DMS79 (cell line): Measurements from ENCODE around the gene FUBP1.
"Not testable (repeated sequence)": the region's sequence is repeated elsewhere in the genome, so short reads cannot be mapped to it uniquely, and the experiment has no call there.

ENCODE experiments used
- DNase-seq: peaks from one replicate; lab custom pipeline; 2025; lab: John Stamatoyannopoulos, UW

Gene FUBP1

DNA sequence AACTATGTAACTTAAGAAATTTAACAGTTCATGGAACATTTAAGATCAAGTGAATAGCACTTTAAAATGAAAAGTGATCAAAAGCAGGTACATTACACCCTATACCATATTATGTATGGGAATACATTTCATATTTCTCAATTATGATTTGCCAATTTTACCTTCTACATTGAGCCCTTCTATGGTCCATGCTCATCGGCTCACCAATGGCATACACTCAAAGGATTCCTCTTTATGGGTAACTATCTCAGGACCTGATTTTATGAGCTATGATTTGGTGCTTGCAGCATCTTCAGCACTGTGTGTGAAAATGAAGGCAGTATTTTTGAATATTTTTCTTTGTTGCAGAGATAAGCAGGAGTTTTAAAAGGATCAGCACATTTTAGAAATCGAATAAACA, 33.5 kb downstream of the FUBP1 start:
- DNase-seq, result no peak

DNA sequence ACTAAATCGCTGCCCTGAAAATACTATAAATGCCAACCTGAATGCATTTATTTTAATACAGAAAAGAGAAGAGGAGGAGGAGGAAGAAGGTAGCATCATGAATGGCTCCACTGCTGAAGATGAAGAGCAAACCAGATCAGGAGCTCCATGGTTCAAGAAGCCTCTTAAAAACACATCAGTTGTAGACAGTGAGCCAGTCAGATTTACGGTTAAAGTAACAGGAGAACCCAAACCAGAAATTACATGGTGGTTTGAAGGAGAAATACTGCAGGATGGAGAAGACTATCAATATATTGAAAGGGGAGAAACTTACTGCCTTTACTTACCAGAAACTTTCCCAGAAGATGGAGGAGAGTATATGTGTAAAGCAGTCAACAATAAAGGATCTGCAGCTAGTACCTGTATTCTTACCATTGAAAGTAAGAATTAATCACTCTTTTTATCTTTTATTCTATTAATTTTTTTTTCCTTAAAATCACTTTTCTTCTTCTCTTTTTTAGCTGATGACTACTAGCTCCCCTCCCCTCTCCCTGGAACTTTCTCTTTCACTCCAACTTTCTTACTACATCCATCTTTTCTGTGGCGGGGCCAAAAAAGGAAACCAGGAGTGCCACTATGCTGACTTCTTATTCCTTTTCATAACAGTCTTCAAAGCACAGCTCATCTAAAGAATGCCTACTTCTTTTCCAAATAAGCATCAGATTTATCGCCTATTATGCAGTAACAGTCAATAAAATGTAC, 36.3 kb downstream of the FUBP1 start:
- no peak for DNase-seq

DNA sequence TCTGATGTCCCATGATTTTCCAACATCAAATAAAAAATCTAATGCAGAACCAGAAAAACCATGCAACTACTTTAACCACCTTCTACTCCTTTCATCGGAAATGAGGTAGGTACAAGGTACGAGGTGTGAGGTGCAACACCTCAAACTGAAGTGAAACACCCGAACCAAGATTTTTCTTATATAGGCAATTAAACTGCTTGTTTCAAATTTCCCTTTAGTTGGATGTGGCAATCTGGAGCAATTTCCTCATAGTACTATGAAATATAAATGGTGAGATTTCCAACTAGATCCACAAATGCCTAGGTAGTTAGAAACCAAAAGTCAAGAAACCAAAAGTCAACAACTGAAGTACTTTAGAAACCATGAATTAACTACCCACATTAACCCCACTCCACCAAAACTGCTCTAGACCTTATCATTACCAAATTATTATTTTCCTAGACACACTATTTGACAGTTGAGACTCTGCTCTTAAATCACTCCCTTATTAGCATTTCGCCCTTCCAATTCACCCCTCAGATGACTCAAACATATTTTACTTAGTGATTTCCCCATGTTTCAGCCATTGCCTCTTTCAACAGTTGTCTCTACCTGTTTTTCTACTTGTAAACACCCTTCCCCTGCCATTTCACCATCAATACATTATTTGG, 37.8 kb downstream of the FUBP1 start:
- no peak for DNase-seq

DNA sequence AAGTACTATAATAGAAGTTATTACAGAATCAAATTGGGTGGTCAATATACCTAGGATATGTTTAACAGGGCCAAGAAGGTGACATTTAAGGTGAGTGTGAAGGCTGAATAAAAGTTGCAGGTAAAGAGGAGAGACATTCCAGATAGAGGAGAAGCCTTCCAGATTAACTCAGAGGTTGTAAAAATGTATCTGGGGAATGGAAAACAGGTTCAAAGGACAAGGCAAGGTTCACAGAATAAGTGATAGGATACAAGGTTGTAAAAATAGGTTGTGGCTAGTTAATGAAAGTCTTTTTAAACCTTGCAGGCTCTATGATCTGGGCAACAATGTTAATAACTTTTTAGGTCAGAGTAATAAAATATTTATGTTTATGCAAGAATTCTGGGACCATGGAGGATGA, 40.2 kb downstream of the FUBP1 start:
- DNase-seq, result no peak

DNA sequence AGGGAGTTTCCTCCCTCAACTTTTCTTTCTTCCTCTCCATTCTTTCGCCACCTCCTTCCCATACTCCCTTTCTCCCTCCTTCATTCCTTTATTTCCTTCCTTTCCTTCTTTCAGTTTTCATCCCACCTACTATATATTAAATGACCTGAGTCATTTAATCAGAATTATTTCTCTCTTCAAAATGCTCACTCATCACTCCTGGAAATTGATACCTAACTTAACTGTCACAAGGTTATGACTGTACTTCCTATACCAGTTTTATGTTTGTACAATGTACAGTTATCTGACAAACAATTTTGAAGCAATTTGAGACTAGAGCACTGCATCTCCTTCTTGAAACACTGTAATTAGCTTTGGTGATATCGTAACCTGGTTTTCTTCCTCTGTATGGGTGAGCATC, 49.1 kb downstream of the FUBP1 start:
- DNase-seq, result no peak

- no peak for DNase-seq
Measured at GRCh38 chr1:77927414-77927813, 51.5 kb downstream of the FUBP1 start.

DNA sequence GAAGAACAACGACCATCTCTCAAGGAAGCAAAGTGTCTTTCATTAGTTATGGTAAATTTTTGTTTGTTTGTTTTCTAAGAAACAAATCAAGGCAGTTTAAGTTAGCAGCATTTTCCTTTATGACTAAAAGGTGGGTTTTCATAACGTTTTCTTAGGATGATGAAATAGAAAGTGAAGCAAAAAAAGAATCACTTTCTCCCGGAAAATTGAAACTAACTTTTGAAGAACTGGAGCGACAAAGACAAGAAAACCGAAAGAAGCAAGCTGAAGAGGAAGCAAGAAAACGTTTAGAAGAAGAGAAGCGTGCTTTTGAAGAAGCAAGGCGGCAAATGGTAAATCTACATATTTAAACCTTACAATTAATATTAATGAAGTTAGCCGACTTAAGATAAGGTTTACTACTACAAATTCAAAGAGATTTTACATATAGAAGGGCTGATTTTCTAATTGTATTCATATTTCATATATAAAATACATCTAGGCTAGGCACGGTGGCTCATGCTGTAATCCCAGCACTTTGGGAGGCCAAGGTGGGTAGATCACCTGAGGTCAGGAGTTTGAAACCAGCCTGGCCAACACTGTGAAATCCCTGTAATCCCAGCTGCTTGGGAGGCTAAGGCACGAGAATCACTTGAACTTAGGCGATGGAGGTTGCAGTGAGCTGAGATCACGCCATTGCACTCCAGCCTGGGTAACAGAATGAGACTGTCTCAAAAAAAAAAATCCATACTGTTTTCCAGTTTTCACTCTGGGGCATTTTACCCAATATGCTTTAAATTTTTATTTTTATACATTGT, 52.1 kb downstream of the FUBP1 start:
- no peak for DNase-seq

- no peak for DNase-seq
Measured at GRCh38 chr1:77925956-77926355, 52.9 kb downstream of the FUBP1 start.

DNA sequence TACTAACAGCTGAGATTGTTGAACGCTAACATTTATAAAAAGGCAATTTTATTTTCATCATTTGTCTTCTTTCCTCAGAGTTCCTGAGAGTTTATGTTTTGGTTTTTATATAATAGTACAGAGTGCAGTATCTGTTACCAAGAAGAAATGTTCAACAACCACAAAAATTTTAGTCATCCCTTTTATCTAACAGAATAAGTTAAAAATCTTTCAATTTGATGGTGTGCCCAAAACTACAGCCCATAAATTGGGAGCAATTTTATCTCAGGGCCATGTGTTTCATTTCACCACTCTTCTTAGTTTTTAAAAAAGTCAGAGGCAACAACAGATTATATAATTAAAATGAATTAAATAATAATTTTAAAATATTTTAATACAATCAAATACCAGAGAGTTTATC, 53.4 kb downstream of the FUBP1 start:
- DNase-seq, result no peak

- DNase-seq, result not testable (repeated sequence)
Measured at GRCh38 chr1:77918918-77919317, 60.0 kb downstream of the FUBP1 start.

DNA sequence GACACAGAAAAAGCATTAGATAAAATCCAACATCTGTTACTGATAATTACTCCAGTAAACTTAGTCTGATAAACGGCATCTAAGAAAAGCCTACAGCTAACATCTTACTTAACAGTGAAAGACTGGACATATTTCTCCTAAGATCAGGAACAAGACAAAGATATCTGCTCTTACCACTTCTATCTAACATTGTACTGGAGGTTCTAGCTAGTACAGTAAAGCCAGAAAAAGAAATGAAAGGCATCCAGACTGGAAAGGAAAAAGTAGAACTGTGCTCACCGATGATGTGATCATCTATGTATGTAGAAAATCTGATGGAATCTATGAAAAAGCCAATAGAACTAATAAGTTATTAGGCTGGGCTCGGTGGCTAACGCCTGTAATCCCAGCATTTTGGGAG, 68.8 kb downstream of the FUBP1 start:
- DNase-seq, result no peak

GRCh38 chr1:77906624-77907023, 72.2 kb downstream of the FUBP1 start:
- no peak for DNase-seq

GRCh38 chr1:77906019-77906545, 72.8 kb downstream of the FUBP1 start:
- no peak for DNase-seq

- DNase-seq, result no peak
Measured at GRCh38 chr1:77905603-77906002, 73.3 kb downstream of the FUBP1 start.

GRCh38 chr1:77900687-77901293, 78.1 kb downstream of the FUBP1 start:
- DNase-seq, result peak; percentile 1

- DNase-seq, result no peak
Measured at GRCh38 chr1:77899647-77900320, 79.1 kb downstream of the FUBP1 start.
